GM19328 (cell line): ENCODE measurements around the gene SERPINE2.
"Not testable (repeated sequence)": the region's sequence is repeated elsewhere in the genome, so short reads cannot be mapped to it uniquely, and the experiment has no call there.

ENCODE experiments used
- ATAC-seq: cut with Tn5 transposase; IDR thresholded peaks from one replicate; pipeline ENCODE4 v1.9.1; 2021; ENCODE audit warnings: mild to moderate bottlenecking, moderate library complexity; ENCODE audit not compliant: unreplicated experiment

Gene SERPINE2

GRCh38 chr2:224016963-224017362 is 22.1 kb downstream of the SERPINE2 start:
- no peak for ATAC-seq

GRCh38 chr2:224014336-224014735 is 24.8 kb downstream of the SERPINE2 start:
- ATAC-seq, result no peak

- ATAC-seq, result no peak
These were observed 27.2 kb downstream of the SERPINE2 start for GRCh38 chr2:224011837-224012236.

- no peak for ATAC-seq
These were observed 29.3 kb downstream of the SERPINE2 start for GRCh38 chr2:224009605-224010315.

GRCh38 chr2:224008702-224009261 is 30.3 kb downstream of the SERPINE2 start:
- ATAC-seq, result no peak

GRCh38 chr2:224004105-224004695 is 34.9 kb downstream of the SERPINE2 start:
- no peak for ATAC-seq

GRCh38 chr2:224000662-224001061 is 38.4 kb downstream of the SERPINE2 start:
- ATAC-seq, result not testable (repeated sequence)

DNA sequence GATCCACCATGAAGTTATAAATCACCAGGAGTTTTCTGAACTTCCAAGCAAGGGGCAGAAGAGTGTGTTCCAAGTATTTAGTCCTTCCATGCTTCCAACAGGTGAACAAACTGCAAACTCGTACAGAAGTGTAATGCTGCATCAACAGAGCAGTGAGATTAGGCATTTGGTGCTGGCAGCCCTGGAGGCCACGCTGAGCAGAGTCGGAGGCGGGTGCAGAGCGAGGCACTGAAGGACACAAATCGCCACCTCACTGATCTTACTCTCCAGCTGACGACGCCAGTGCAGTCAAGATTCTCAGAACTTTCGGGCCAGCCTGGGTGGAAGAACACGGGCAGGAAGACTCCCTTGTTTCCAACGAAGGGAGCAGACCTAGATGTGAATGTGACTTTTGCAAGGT is 39.2 kb downstream of the SERPINE2 start:
- no peak for ATAC-seq

DNA sequence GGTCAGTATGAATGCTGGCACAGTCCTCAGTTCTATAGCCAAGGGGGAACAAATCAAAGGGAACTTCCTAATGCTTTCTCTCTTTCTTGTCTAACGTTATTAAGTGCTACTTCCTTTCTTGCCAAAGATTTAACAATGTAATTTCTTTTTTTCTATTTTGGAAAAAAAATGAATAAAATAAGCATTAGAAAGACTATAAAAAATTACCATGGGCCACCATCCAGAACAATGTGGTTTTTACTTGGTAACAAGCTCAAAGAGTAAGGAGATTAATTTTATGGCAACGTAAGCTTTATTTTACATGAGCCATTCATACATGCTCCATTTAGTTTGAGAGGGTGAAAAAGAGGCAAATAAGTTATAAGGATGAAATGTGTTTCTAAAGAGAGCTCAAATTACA is 40.1 kb downstream of the SERPINE2 start:
- no peak for ATAC-seq

DNA sequence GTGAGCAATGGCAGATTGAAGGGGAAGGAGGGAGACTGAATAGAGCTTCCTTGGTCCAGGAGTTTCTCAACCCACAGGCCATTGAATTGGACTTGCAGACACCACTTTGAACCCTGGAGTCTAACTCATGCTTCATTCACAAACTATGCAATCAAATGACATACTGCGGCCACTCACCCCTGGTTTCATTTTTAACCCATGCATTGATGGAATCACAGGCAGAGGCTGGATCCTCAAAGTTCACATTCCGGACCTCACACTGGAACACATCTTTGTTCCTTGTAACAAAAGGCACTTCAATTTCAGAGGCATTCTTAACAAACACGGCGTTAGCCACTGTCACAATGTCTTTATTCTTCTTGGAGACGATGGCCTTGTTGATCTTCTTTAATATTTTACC is 41.1 kb downstream of the SERPINE2 start:
- ATAC-seq, result no peak

GRCh38 chr2:223996391-223996790 is 42.7 kb downstream of the SERPINE2 start:
- ATAC-seq, result no peak

GRCh38 chr2:223995569-223995968 is 43.5 kb downstream of the SERPINE2 start:
- ATAC-seq, result no peak

GRCh38 chr2:223994562-223995162 is 44.4 kb downstream of the SERPINE2 start:
- ATAC-seq, result no peak

- peak; percentile 63 for ATAC-seq
These were observed 45.4 kb downstream of the SERPINE2 start for GRCh38 chr2:223993634-223994232.

- no peak for ATAC-seq
These were observed 47.5 kb downstream of the SERPINE2 start for GRCh38 chr2:223991611-223992010.

DNA sequence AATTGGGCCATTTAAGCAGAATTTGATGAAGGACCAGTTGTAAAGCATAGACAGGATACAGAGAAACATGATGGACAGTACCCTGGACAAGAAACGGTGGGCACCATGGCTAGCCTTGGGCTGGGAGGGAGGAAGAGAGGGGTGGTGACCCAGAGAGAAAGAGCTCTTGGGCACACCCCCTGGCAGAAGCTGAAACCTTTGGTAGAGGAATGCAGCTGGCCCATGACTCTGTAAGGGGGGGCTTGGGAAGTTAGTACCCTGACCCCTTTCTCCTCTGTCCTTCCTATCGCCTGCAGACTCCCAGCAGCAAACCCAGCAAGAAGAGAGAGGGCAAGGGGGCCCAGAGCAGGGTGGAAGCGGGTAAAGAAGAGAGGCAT is 49.2 kb downstream of the SERPINE2 start:
- no peak for ATAC-seq

- no peak for ATAC-seq
These were observed 49.8 kb downstream of the SERPINE2 start for GRCh38 chr2:223989206-223989855.

- no peak for ATAC-seq
These were observed 57.8 kb downstream of the SERPINE2 start for GRCh38 chr2:223981241-223981640.

GRCh38 chr2:223980803-223981202 is 58.3 kb downstream of the SERPINE2 start:
- ATAC-seq, result no peak

DNA sequence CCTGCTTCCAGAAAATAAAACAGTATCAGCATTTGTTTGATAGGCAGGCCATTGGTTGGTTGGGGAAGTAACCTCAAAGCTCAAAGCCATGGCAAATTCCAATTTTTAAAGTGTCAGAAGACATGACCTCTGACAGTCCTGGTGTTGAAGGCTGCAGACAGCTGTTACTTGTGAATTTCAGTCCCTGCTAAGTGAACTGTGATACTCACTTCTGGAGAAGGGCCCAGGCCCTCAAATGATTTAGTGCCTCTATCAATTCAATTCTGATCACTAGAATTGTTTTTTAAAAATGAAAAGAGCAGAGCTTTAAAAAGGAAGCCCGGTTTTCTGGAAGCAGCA is 58.7 kb downstream of the SERPINE2 start:
- ATAC-seq, result no peak

GRCh38 chr2:223979730-223980396 is 59.2 kb downstream of the SERPINE2 start:
- no peak for ATAC-seq
